Measurements from ENCODE around the gene PTPRR. TPM values are rescaled to one million over a fixed set of nuclear protein-coding genes. Genes with fewer than 3 reads are reported as not detected.

Gene PTPRR
- total and polyA plus RNA-seq, 2 of the 4 experiments (the other 2 are of a cell fraction), result 0.18 to 0.21 TPM

DNA sequence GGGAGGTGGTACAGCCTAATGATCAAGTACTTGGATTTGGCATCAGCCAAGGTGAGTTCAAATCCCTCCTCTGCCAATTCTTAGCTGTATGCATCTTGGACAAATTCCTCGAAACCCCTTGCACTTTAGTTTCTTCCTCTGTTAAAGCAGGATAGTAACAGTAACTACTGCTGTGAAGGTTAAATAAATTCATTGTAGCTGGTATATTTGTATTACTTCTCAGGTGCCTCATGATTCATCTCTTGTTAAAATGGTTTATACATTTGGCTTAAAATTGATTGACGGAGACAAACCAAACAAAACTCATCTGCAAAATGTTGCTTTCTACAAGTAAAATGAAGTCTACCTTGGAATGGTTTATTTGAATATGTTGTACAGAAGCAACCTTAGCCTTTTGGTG, 281.0 kb downstream of the PTPRR start:
- no peak overlapping the region for H2AK9ac ChIP-seq (replicated peaks; ENCODE audit: low read depth, low read length, poor library complexity)
- H2BK120ac ChIP-seq (ENCODE audit: low read depth, low read length), result no peak overlapping the region
- H3K9me3 ChIP-seq (ENCODE audit: control insufficient read depth, insufficient read depth, low read length), result no peaks in the 10 kb centered on the region
- H2BK20ac ChIP-seq (ENCODE audit: low read depth, low read length), result no peak overlapping the region
- no peak overlapping the region for H2AFZ ChIP-seq (replicated peaks; ENCODE audit: low read length, poor library complexity)
- POLR2A ChIA-PET (ENCODE audit: unreplicated experiment), result no interaction called here
- dilution Hi-C loops (cut with HindIII; ENCODE audit: low sequenced_read_pairs, unreplicated experiment), result no loop called here
- H3K27ac ChIP-seq (ENCODE audit: insufficient read depth, low read length), result no peak overlapping the region
- no peak overlapping the region for H2BK15ac ChIP-seq (ENCODE audit: low read depth, low read length)
- CTCF ChIA-PET, result no interaction called here
- ATAC-seq (ENCODE audit: low read depth) (no peak), DNase-seq (no peak)
- H4K91ac ChIP-seq (ENCODE audit: insufficient read depth, low read depth, low read length), result no peak overlapping the region
- in situ Hi-C loops (cut with MboI; ENCODE audit: low sequenced_read_pairs), result no loop called here
- no TSS peak for BruUV-seq (replicated peaks)
- TF ChIP-seq FOS (IDR thresholded peaks at IDR 0.05; ENCODE audit: low read depth, low read length) (no peak), MAZ (IDR thresholded peaks at IDR 0.05; ENCODE audit: borderline replicate concordance, low read depth, low read length) (no peak), MAFK (IDR thresholded peaks at IDR 0.05; ENCODE audit: low read depth, low read length) (no peak)
- TF ChIP-seq, protein P1, sequence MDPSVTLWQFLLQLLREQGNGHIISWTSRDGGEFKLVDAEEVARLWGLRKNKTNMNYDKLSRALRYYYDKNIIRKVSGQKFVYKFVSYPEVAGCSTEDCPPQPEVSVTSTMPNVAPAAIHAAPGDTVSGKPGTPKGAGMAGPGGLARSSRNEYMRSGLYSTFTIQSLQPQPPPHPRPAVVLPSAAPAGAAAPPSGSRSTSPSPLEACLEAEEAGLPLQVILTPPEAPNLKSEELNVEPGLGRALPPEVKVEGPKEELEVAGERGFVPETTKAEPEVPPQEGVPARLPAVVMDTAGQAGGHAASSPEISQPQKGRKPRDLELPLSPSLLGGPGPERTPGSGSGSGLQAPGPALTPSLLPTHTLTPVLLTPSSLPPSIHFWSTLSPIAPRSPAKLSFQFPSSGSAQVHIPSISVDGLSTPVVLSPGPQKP (IDR thresholded peaks at IDR 0.05; ENCODE audit: borderline replicate concordance, low read depth, low read length), result no peak
- H3K9ac ChIP-seq (ENCODE audit: low read depth, low read length), result no peak overlapping the region
- no peaks in the 10 kb centered on the region for H4K20me1 ChIP-seq (ENCODE audit: insufficient read depth, low read length)
- no peak overlapping the region for H3K14ac ChIP-seq (replicated peaks; ENCODE audit: low read depth, low read length)
- no peak overlapping the region for H3K56ac ChIP-seq (ENCODE audit: extremely low read depth, insufficient read depth, low read length)
- intact Hi-C loops (cut with micrococcal nuclease), result no loop called here
- no peaks in the 10 kb centered on the region for H3K4me1 ChIP-seq (ENCODE audit: control insufficient read depth, insufficient read depth, low read length)
- H2AK5ac ChIP-seq (ENCODE audit: low read depth, low read length), result no peak overlapping the region
- WGBS, 2 experiments (ENCODE audit: extremely low coverage in 2 of 2, insufficient read length in 1 of 2), result no CpG with 5 or more reads among the region's 2 CpGs
- H3K79me1 ChIP-seq (ENCODE audit: low read depth in 1 of 2, low read length in 2 of 2), result no peaks in the 10 kb centered on the region
- H3K4me2 ChIP-seq (ENCODE audit: low read depth, low read length), result no peak overlapping the region
- no peak overlapping the region for H3K4ac ChIP-seq (ENCODE audit: low read depth, low read length)
- H4K5ac ChIP-seq (ENCODE audit: low read depth, low read length), result no peak overlapping the region
- no peak overlapping the region for H4K8ac ChIP-seq (ENCODE audit: low read depth in 2 of 2, low read length in 2 of 2)
- H2BK5ac ChIP-seq (ENCODE audit: low read depth, low read length, poor library complexity, severe bottlenecking), result no peak overlapping the region
- no peak overlapping the region for H3K4me3 ChIP-seq (ENCODE audit: insufficient read depth, low read depth, low read length)
- H3K23ac ChIP-seq (ENCODE audit: low read depth, low read length), result no peak overlapping the region
- H3K36me3 ChIP-seq (ENCODE audit: control insufficient read depth, insufficient read depth, low read length), result no peaks in the 10 kb centered on the region
- no peaks in the 10 kb centered on the region for H3K9me1 ChIP-seq (ENCODE audit: insufficient read depth, low read length)
- no peak overlapping the region for H3K18ac ChIP-seq (ENCODE audit: low read depth, low read length)
- H3K27me3 ChIP-seq (ENCODE audit: control insufficient read depth, insufficient read depth, low read length), result no peaks in the 10 kb centered on the region

Data from IMR-90 (cell line).